IMR-90 (cell line): ENCODE measurements around the gene PGR. TPM values are rescaled to one million over a fixed set of nuclear protein-coding genes. Genes with fewer than 3 reads are reported as not detected.

Experiments used
- ATAC-seq: fragments of 200-7000 bp; cut with Tn5 transposase; 2 replicates; pipeline ENCODE4 v1.9.1; 2020; ENCODE audit warnings: low read depth, mild to moderate bottlenecking, moderate library complexity
- BruUV-seq: library from RNA; stranded (reverse); fragments of 400-500 nt; replicated peaks from 2 replicates; lab custom pipeline; 2021; lab: Mats Ljungman, UMichigan
- CTCF ChIA-PET: fragments of 300-600 bp; formaldehyde crosslinking; extraction: SDS; loops from one replicate; lab custom pipeline; 2021; ENCODE audit warnings: antibody characterized with exemption; lab: Yijun Ruan, JAX
- POLR2A ChIA-PET: fragments of 300-600 bp; sonication (Branson Sonifier 250); formaldehyde crosslinking; loops from one replicate; lab custom pipeline; 2022; ENCODE audit warnings: antibody characterized with exemption; ENCODE audit not compliant: unreplicated experiment; lab: Charles Lee
- DNase-seq: peaks from one replicate; pipeline ENCODE4 v3.0.0; 2013
- H2AFZ ChIP-seq: replicated peaks from 2 replicates; pipeline ENCODE3; 2013; ENCODE audit warnings: low read length, mild to moderate bottlenecking; ENCODE audit not compliant: poor library complexity
- H2AK5ac ChIP-seq: 2 replicates; pipeline ENCODE4 v1.6.1; 2013; ENCODE audit warnings: low read depth, low read length, inconsistent platforms
- H2AK9ac ChIP-seq: replicated peaks from 2 replicates; pipeline ENCODE3; 2013; ENCODE audit warnings: mild to moderate bottlenecking, low read depth, low read length, moderate library complexity; ENCODE audit not compliant: poor library complexity
- H2BK120ac ChIP-seq: 2 replicates; pipeline ENCODE4 v1.6.1; 2013; ENCODE audit warnings: low read depth, low read length, inconsistent platforms
- H2BK15ac ChIP-seq: 3 replicates; pipeline ENCODE4 v1.6.1; 2013; ENCODE audit warnings: low read depth, low read length, inconsistent platforms
- H2BK20ac ChIP-seq: 2 replicates; pipeline ENCODE4 v1.6.1; 2013; ENCODE audit warnings: low read depth, mild to moderate bottlenecking, inconsistent platforms, low read length, moderate library complexity
- H2BK5ac ChIP-seq: 2 replicates; pipeline ENCODE4 v1.6.1; 2013; ENCODE audit warnings: mild to moderate bottlenecking, low read depth, low read length, inconsistent platforms; ENCODE audit not compliant: poor library complexity, severe bottlenecking
- H3K14ac ChIP-seq: replicated peaks from 2 replicates; pipeline ENCODE4 v1.6.1; 2013; ENCODE audit warnings: low read depth, low read length, inconsistent platforms
- H3K18ac ChIP-seq: 2 replicates; pipeline ENCODE4 v1.6.1; 2013; ENCODE audit warnings: low read depth, low read length, control low read depth
- H3K23ac ChIP-seq: 2 replicates; pipeline ENCODE4 v1.6.1; 2013; ENCODE audit warnings: low read depth, low read length, inconsistent platforms
- H3K27ac ChIP-seq: 2 replicates; pipeline ENCODE4 v1.5.1; 2013; ENCODE audit warnings: mild to moderate bottlenecking, control low read depth, low read length; ENCODE audit not compliant: insufficient read depth
- H3K27me3 ChIP-seq: 2 replicates; pipeline ENCODE4 v1.6.1; 2013; ENCODE audit warnings: low read length; ENCODE audit not compliant: control insufficient read depth, insufficient read depth
- H3K36me3 ChIP-seq: 2 replicates; pipeline ENCODE4 v1.6.1; 2013; ENCODE audit warnings: low read length, mixed read lengths; ENCODE audit not compliant: control insufficient read depth, insufficient read depth
- H3K4ac ChIP-seq: 2 replicates; pipeline ENCODE4 v1.6.1; 2013; ENCODE audit warnings: low read depth, low read length, inconsistent platforms
- H3K4me1 ChIP-seq: 2 replicates; pipeline ENCODE4 v1.6.1; 2013; ENCODE audit warnings: low read length, mixed read lengths; ENCODE audit not compliant: control insufficient read depth, insufficient read depth
- H3K4me2 ChIP-seq: 2 replicates; pipeline ENCODE4 v1.6.1; 2013; ENCODE audit warnings: low read depth, mild to moderate bottlenecking, control low read depth, low read length, moderate library complexity
- H3K4me3 ChIP-seq: 2 replicates; pipeline ENCODE4 v1.5.1; 2013; ENCODE audit warnings: low read depth, mild to moderate bottlenecking, control low read depth, low read length, moderate library complexity; ENCODE audit not compliant: insufficient read depth
- H3K56ac ChIP-seq: 2 replicates; pipeline ENCODE4 v1.6.1; 2013; ENCODE audit warnings: low read length, inconsistent platforms; ENCODE audit not compliant: insufficient read depth; ENCODE audit errors: extremely low read depth
- H3K79me1 ChIP-seq, 2 experiments: 2 replicates each; pipeline ENCODE4 v1.6.1; 2013; ENCODE audit warnings: low read length in 2 of 2, inconsistent platforms in 1 of 2, low read depth in 1 of 2
- H3K9ac ChIP-seq: 2 replicates; pipeline ENCODE4 v1.6.1; 2013; ENCODE audit warnings: low read depth, low read length, control low read depth
- H3K9me1 ChIP-seq: 2 replicates; pipeline ENCODE4 v1.6.1; 2013; ENCODE audit warnings: low read length, inconsistent platforms; ENCODE audit not compliant: insufficient read depth
- H3K9me3 ChIP-seq: 2 replicates; pipeline ENCODE4 v1.6.1; 2013; ENCODE audit warnings: low read length; ENCODE audit not compliant: control insufficient read depth, insufficient read depth
- H4K20me1 ChIP-seq: 2 replicates; pipeline ENCODE4 v1.6.1; 2013; ENCODE audit warnings: low read length, inconsistent platforms; ENCODE audit not compliant: insufficient read depth
- H4K5ac ChIP-seq: 2 replicates; pipeline ENCODE4 v1.6.1; 2013; ENCODE audit warnings: mild to moderate bottlenecking, low read depth, low read length, control low read depth
- H4K8ac ChIP-seq, 2 experiments: 2 replicates each; pipeline ENCODE4 v1.6.1; 2013; ENCODE audit warnings: low read depth in 2 of 2, low read length in 2 of 2, control low read depth in 1 of 2, inconsistent platforms in 1 of 2
- H4K91ac ChIP-seq: 2 replicates; pipeline ENCODE4 v1.6.1; 2013; ENCODE audit warnings: low read depth, low read length, inconsistent platforms; ENCODE audit not compliant: insufficient read depth
- BHLHE40 ChIP-seq: fragments of 150-350 bp; IDR thresholded peaks from 2 replicates; pipeline ENCODE4 v1.6.1; 2016; ENCODE audit warnings: mild to moderate bottlenecking, low read depth, low read length
- CEBPB ChIP-seq: IDR thresholded peaks from 2 replicates; pipeline ENCODE4 v1.6.1; 2012; ENCODE audit warnings: low read depth, low read length, improper control_type of control experiment
- CHD1 ChIP-seq: IDR thresholded peaks from 2 replicates; pipeline ENCODE4 v1.6.1; 2012; ENCODE audit warnings: low read depth, low read length, improper control_type of control experiment
- CTCF ChIP-seq: conservative IDR thresholded peaks from 2 replicates; pipeline ENCODE4 v1.5.1; 2012; ENCODE audit warnings: mild to moderate bottlenecking, low read depth, low read length, improper control_type of control experiment
- ELK1 ChIP-seq: fragments of 150-350 bp; IDR thresholded peaks from 2 replicates; pipeline ENCODE4 v1.6.1; 2016; ENCODE audit warnings: low read depth, mild to moderate bottlenecking, low read length, moderate library complexity, borderline replicate concordance
- FOS ChIP-seq: fragments of 150-350 bp; IDR thresholded peaks from 2 replicates; pipeline ENCODE4 v1.6.1; 2016; ENCODE audit warnings: low read depth, low read length
- MAFK ChIP-seq: IDR thresholded peaks from 2 replicates; pipeline ENCODE4 v1.6.1; 2012; ENCODE audit warnings: low read depth, low read length, improper control_type of control experiment
- MAZ ChIP-seq: IDR thresholded peaks from 2 replicates; pipeline ENCODE4 v1.6.1; 2012; ENCODE audit warnings: low read depth, mild to moderate bottlenecking, low read length, improper control_type of control experiment, moderate library complexity, borderline replicate concordance
- MXI1 ChIP-seq: IDR thresholded peaks from 2 replicates; pipeline ENCODE4 v1.6.1; 2012; ENCODE audit warnings: low read depth, mild to moderate bottlenecking, low read length, moderate library complexity, borderline replicate concordance
- NFE2L2 ChIP-seq: fragments of 150-350 bp; IDR thresholded peaks from 2 replicates; pipeline ENCODE4 v1.6.1; 2016; ENCODE audit warnings: low read depth, mild to moderate bottlenecking, low read length
- POLR2A ChIP-seq: IDR thresholded peaks from 2 replicates; pipeline ENCODE4 v1.6.1; 2012; ENCODE audit warnings: mild to moderate bottlenecking, low read depth, low read length
- RAD21 ChIP-seq: IDR thresholded peaks from 2 replicates; pipeline ENCODE4 v1.6.1; 2012; ENCODE audit warnings: low read length, improper control_type of control experiment
- RCOR1 ChIP-seq: IDR thresholded peaks from 2 replicates; pipeline ENCODE4 v1.6.1; 2012; ENCODE audit warnings: mild to moderate bottlenecking, low read length, improper control_type of control experiment; ENCODE audit not compliant: insufficient replicate concordance
- RFX5 ChIP-seq: IDR thresholded peaks from 2 replicates; pipeline ENCODE4 v1.8.0; 2012; ENCODE audit warnings: low read depth, mild to moderate bottlenecking, low read length, moderate library complexity
- SMC3 ChIP-seq: fragments of 150-350 bp; IDR thresholded peaks from 2 replicates; pipeline ENCODE4 v1.6.1; 2016; ENCODE audit warnings: low read depth, mild to moderate bottlenecking, antibody characterized with exemption, low read length, moderate library complexity
- USF2 ChIP-seq: fragments of 150-350 bp; IDR thresholded peaks from 2 replicates; pipeline ENCODE4 v1.6.1; 2017; ENCODE audit warnings: mild to moderate bottlenecking, antibody characterized with exemption, low read length, low read depth
- WGBS, 2 experiments: methylation state at CpG; one replicate each; pipeline versions ENCODE4 v1.1.5 to v1.1.7; 2013; ENCODE audit warnings: missing lambda C conversion rate in 2 of 2; ENCODE audit not compliant: insufficient read length in 1 of 2; ENCODE audit errors: extremely low coverage in 2 of 2; 5-methylcytosine and 5-hydroxymethylcytosine counted together
- dilution Hi-C: fragments of 300-500 bp; cut with HindIII; formaldehyde crosslinking; loops from one replicate; pipeline ENCODE4 v1.14.3; 2018; ENCODE audit warnings: low sequenced_read_pairs; ENCODE audit not compliant: unreplicated experiment
- in situ Hi-C: fragments of 300-500 bp; cut with MboI; formaldehyde crosslinking; loops from 3 replicates; pipeline ENCODE4 v1.14.3; 2019; ENCODE audit warnings: low sequenced_read_pairs, inconsistent platforms, mixed read lengths
- intact Hi-C: fragments of 100-400 bp; cut with micrococcal nuclease; formaldehyde crosslinking; loops from 2 replicates; pipeline ENCODE4 v1.10.0; 2022
- polyA plus RNA-seq, 3 experiments: library from polyadenylated mRNA; depleted of rRNA; stranded (reverse); fragments of >200 nt; gene quantifications; 2 replicates each; pipeline ENCODE4 v1.2.3, GENCODE V29; 2012; ENCODE audit warnings: low replicate concordance in 1 of 3
- total RNA-seq: library from RNA; depleted of rRNA; stranded (reverse); fragments of >200 nt; gene quantifications from 2 replicates; pipeline ENCODE4 v1.2.3, GENCODE V29; 2012

The PGR gene
- total and polyA plus RNA-seq, 2 of the 4 experiments (the other 2 are of a cell fraction): under 0.01 TPM; not detected in 1

GRCh38 chr11:100984668-100985067 is 144.9 kb downstream of the PGR start:
- BruUV-seq: no TSS peak
- H2BK5ac ChIP-seq: no peak overlapping the region
- H2BK20ac ChIP-seq: no peak overlapping the region
- H3K4me2 ChIP-seq: no peak overlapping the region
- H2AK5ac ChIP-seq: no peak overlapping the region
- no peak overlapping the region for H3K56ac ChIP-seq
- dilution Hi-C loops: no loop called here
- H2BK120ac ChIP-seq: no peak overlapping the region
- no peak overlapping the region for H4K5ac ChIP-seq
- H3K36me3 ChIP-seq: no peaks in the 10 kb centered on the region
- no peak for ATAC-seq
- no peaks in the 10 kb centered on the region for H3K9me3 ChIP-seq
- H3K27me3 ChIP-seq: no peaks in the 10 kb centered on the region
- H2AFZ ChIP-seq: no peak overlapping the region
- TF ChIP-seq CTCF (no peak), MAFK (no peak), CEBPB (no peak), MXI1 (no peak), MAZ (no peak), FOS (no peak), POLR2A (no peak), RAD21 (no peak), USF2 (no peak), RFX5 (no peak), BHLHE40 (no peak), RCOR1 (no peak), ELK1 (no peak), CHD1 (no peak), SMC3 (no peak), NFE2L2 (no peak)
- no peak overlapping the region for H2BK15ac ChIP-seq
- H3K79me1 ChIP-seq: no peaks in the 10 kb centered on the region
- H4K8ac ChIP-seq: no peak overlapping the region
- no peak overlapping the region for H3K4ac ChIP-seq
- H3K9ac ChIP-seq: no peak overlapping the region
- no peak overlapping the region for H3K4me3 ChIP-seq
- no peak overlapping the region for H3K14ac ChIP-seq
- DNase-seq: no peak
- H4K91ac ChIP-seq: no peak overlapping the region
- intact Hi-C loops: no loop called here
- H3K27ac ChIP-seq: no peak overlapping the region
- H3K9me1 ChIP-seq: no peaks in the 10 kb centered on the region; the same call in 1 of the 2 replicates
- H3K18ac ChIP-seq: no peak overlapping the region
- CTCF ChIA-PET: no interaction called here
- in situ Hi-C loops: no loop called here
- no peak overlapping the region for H3K23ac ChIP-seq
- no peaks in the 10 kb centered on the region for H4K20me1 ChIP-seq
- no peaks in the 10 kb centered on the region for H3K4me1 ChIP-seq
- no peak overlapping the region for H2AK9ac ChIP-seq
- WGBS, 2 experiments: no CpG with 5 or more reads among the region's 3 CpGs
- POLR2A ChIA-PET: no interaction called here
